ENCODE data around the gene ALOX15.

DNA sequence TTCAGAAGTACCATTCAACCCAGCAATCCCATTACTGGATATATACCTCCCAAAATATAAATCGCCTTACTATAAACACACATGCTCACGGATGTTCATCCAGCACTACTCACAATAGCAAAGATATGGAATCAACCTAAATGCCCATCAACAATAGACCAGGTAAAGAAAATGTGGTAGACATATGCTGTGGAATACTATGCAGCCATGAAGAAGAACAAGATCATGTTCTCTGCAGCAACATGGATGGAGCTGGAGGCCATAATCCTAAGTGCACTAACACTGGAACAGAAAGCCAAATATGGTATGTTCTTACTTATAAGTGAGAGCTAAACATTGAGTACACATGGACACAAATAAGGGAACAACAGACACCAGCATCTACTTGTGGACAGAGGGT is 7.8 kb downstream of the ALOX15 start:
- TF ChIP-seq, protein P1, sequence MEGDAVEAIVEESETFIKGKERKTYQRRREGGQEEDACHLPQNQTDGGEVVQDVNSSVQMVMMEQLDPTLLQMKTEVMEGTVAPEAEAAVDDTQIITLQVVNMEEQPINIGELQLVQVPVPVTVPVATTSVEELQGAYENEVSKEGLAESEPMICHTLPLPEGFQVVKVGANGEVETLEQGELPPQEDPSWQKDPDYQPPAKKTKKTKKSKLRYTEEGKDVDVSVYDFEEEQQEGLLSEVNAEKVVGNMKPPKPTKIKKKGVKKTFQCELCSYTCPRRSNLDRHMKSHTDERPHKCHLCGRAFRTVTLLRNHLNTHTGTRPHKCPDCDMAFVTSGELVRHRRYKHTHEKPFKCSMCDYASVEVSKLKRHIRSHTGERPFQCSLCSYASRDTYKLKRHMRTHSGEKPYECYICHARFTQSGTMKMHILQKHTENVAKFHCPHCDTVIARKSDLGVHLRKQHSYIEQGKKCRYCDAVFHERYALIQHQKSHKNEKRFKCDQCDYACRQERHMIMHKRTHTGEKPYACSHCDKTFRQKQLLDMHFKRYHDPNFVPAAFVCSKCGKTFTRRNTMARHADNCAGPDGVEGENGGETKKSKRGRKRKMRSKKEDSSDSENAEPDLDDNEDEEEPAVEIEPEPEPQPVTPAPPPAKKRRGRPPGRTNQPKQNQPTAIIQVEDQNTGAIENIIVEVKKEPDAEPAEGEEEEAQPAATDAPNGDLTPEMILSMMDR (conservative IDR thresholded peaks at IDR 0.05; ENCODE audit: low read depth, low read length) = no peak
- TF ChIP-seq EZH2 (IDR thresholded peaks at IDR 0.05; ENCODE audit: low read length, unreplicated experiment) (no peak), EZH2phosphoT487 (IDR thresholded peaks at IDR 0.05; ENCODE audit: borderline replicate concordance, low read length) (no peak)

Measured in PC-3 (cell line).